ENCODE results near the gene SAMD3. TPM values are rescaled to one million over a fixed set of nuclear protein-coding genes. Genes with fewer than 3 reads are reported as not detected.

SAMD3 gene
- total and polyA plus RNA-seq, 7 donors: 0.09 to 0.66 (median 0.28) TPM; not detected in 2

DNA sequence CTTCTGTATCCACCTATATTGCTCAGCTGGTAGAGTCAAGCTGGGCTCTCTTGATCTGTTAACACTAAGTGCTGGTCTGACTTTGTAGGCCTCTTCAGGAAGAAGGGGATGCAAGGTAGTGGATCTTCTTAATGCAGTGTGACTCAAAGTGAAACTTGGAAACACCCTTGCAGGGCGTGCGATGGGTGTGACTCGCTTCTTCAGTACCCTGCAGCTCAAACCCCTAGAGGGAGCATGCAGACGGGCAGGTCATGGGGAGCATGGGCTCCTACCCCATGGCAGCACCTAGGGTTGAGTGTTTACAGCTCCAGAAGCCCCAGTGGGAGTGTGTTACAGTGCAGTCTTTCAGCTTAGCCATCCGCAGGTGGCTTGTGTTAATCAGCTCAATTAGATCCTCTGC, 757 bp upstream of the SAMD3 start:
- ATAC-seq: no peak

DNA sequence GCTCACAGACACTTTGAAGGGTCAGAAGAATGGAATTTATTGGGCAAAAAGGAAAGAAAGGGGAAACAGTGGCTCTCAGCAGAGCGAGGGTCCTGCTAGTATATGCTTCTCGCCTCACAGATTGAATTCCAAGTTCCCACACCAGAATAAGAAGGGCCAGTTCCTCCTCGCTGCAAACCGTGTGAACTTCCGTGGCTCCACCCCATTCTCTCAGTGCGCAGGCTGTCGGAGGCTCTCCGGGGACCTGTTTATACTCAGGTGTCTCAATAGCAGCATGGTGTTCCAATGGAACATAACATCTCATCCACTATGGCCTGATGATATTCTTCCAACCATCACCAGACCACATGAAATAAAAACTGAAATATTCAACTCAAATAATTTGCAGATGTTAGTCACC, 4.6 kb downstream of the SAMD3 start:
- Histone ChIP-seq H3K27ac (no peak overlapping the region), H3K4me1 (no peaks in the 10 kb centered on the region), H3K9me3 (no peaks in the 10 kb centered on the region), H3K4me3 (no peak overlapping the region), H3K27me3 (ENCODE audit: insufficient read depth in 3 of 3, low read length in 2 of 3) (no peaks in the 10 kb centered on the region), H3K36me3 (ENCODE audit: insufficient read depth in 1 of 2, low read depth in 1 of 2) (no peaks in the 10 kb centered on the region)
- DNase-seq (no peak), ATAC-seq (no peak)
- TF ChIP-seq, protein P1, sequence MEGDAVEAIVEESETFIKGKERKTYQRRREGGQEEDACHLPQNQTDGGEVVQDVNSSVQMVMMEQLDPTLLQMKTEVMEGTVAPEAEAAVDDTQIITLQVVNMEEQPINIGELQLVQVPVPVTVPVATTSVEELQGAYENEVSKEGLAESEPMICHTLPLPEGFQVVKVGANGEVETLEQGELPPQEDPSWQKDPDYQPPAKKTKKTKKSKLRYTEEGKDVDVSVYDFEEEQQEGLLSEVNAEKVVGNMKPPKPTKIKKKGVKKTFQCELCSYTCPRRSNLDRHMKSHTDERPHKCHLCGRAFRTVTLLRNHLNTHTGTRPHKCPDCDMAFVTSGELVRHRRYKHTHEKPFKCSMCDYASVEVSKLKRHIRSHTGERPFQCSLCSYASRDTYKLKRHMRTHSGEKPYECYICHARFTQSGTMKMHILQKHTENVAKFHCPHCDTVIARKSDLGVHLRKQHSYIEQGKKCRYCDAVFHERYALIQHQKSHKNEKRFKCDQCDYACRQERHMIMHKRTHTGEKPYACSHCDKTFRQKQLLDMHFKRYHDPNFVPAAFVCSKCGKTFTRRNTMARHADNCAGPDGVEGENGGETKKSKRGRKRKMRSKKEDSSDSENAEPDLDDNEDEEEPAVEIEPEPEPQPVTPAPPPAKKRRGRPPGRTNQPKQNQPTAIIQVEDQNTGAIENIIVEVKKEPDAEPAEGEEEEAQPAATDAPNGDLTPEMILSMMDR (IDR thresholded peaks at IDR 0.05): no peak
- 57 to 68% (median 59%) methylated on average over 8 of the region's 8 CpGs for WGBS, 3 donors
- intact Hi-C loops (cut with DNase I): no loop called here

More for the DNA sequence above, 757 bp upstream of the SAMD3 start:
- TF ChIP-seq, protein P1 (IDR thresholded peaks at IDR 0.05): no peak
- Histone ChIP-seq H3K4me1 (no peaks in the 10 kb centered on the region), H3K36me3 (ENCODE audit: insufficient read depth in 1 of 2, low read depth in 1 of 2) (no peaks in the 10 kb centered on the region), H3K9me3 (no peaks in the 10 kb centered on the region), H3K4me3 (no peak overlapping the region), H3K27me3 (ENCODE audit: insufficient read depth in 3 of 3, low read length in 2 of 3) (no peaks in the 10 kb centered on the region), H3K27ac (no peak overlapping the region)
- no peak for DNase-seq
- WGBS, 3 donors: 77 to 87% (median 84%) methylated on average over 5 of the region's 5 CpGs
- intact Hi-C loops (cut with DNase I): no loop called here

DNA sequence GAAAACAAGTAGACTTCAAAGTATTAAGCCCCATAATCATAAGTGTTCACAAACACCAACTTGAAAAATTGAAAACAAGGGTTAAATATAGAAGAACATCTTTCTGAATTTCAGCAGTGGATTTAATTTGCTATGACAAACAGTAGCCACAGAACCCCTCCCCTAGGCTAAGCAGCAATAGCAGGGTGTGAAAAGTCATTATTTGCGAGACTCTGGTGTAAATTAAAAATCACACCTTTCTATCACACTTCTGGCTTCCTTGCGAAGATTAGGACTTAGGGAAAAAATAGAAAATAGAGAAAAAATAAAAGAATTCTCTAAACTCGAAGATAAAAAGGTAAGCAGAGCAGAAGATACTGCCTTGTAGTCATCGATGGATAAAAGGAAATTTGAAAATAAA, 6.1 kb downstream of the SAMD3 start:
- intact Hi-C loops (cut with DNase I): no loop called here
- TF ChIP-seq, protein P1 (IDR thresholded peaks at IDR 0.05): no peak
- DNase-seq (no peak), ATAC-seq (no peak)
- Histone ChIP-seq H3K27me3 (ENCODE audit: insufficient read depth in 3 of 3, low read length in 2 of 3) (no peaks in the 10 kb centered on the region), H3K4me3 (no peak overlapping the region), H3K36me3 (ENCODE audit: insufficient read depth in 1 of 2, low read depth in 1 of 2) (no peaks in the 10 kb centered on the region), H3K4me1 (no peaks in the 10 kb centered on the region), H3K27ac (no peak overlapping the region), H3K9me3 (no peaks in the 10 kb centered on the region)
- 73 to 75% (median 74%) methylated on average over 4 of the region's 4 CpGs for WGBS, 3 donors

DNA sequence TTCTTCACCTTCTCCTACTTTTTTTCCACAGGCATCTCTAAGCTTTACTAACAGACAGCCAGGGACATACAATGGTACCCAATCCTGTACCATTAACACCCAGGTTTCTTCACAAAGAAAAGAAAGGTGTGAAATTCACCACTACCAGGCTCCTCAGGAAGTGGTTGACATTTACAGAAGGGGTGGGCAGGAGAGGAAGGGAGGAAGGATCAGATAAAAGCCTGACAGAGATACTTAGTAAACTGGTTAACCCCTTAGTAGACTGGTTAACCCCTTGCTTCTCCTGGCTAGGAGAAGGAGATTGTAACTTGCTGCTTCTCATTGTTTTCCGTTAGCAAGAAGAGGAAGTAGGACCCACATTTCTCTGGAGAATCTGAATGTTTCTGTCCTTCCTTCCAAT, 7.2 kb downstream of the SAMD3 start:
- no peaks in the 10 kb centered on the region for H3K36me3 ChIP-seq (ENCODE audit: insufficient read depth in 1 of 2, low read depth in 1 of 2)
- DNase-seq (no peak), ATAC-seq (no peak)
- no peaks in the 10 kb centered on the region for H3K4me1 ChIP-seq
- 21 to 55% (median 23%) methylated on average over 1 of the region's 1 CpG for WGBS, 3 donors
- no peak overlapping the region for H3K27ac ChIP-seq
- H3K27me3 ChIP-seq (ENCODE audit: insufficient read depth in 3 of 3, low read length in 2 of 3): no peaks in the 10 kb centered on the region
- intact Hi-C loops (cut with DNase I): no loop called here
- TF ChIP-seq, protein P1 (IDR thresholded peaks at IDR 0.05): no peak
- H3K9me3 ChIP-seq: no peaks in the 10 kb centered on the region
- H3K4me3 ChIP-seq: no peak overlapping the region

DNA sequence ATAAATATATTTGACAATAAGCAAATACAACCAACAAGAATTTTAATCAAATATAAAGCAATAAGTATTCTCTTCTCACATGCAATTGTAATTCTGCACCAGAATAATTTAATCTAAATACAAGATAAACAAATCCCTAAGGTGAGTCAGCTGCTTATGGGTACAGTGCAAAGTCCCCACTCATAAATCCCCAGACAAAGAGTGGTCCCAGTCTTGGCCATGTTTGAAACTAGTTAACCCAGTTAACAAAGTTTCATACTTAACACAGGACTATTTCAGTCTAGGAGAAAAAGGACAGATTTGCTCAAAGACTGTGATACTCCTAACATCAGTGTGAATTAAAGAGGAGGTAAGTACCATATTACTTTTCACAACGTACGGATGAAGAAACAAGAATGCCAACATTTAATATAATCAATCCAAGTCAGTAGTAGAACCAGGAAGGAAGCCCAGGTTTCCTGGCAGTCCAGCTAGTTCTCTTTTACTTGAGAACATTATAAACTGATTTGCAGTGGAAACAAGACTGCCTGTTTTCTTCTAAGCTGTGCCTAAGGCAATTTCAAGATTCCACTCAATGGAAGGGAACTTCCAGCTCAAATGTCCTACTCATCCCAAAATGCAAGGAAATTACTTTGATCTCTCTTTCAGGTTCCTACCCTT, 10.4 kb downstream of the SAMD3 start:
- DNase-seq (no peak), ATAC-seq (no peak)
- Histone ChIP-seq H3K4me3 (no peak overlapping the region), H3K36me3 (ENCODE audit: insufficient read depth in 1 of 2, low read depth in 1 of 2) (no peaks in the 10 kb centered on the region), H3K4me1 (no peaks in the 10 kb centered on the region), H3K27ac (no peak overlapping the region), H3K9me3 (no peaks in the 10 kb centered on the region), H3K27me3 (ENCODE audit: insufficient read depth in 3 of 3, low read length in 2 of 3) (no peaks in the 10 kb centered on the region)
- WGBS, 3 donors: 33 to 57% (median 53%) methylated on average over 2 of the region's 2 CpGs
- TF ChIP-seq, protein P1 (IDR thresholded peaks at IDR 0.05): no peak
- intact Hi-C loops (cut with DNase I): no loop called here
